DND-41 (cell line): ENCODE results near the gene IL37.

Experiments used
- CTCF ChIP-seq: IDR thresholded peaks from 2 replicates; pipeline ENCODE4 v1.5.1; 2012; ENCODE audit warnings: borderline replicate concordance, low read length, moderate library complexity, mild to moderate bottlenecking; ENCODE audit not compliant: poor library complexity, severe bottlenecking; ENCODE audit errors: extremely low read depth
- EZH2 ChIP-seq: IDR thresholded peaks from 3 replicates; pipeline ENCODE4 v1.6.1; 2012; ENCODE audit warnings: borderline replicate concordance, low read depth, mild to moderate bottlenecking, moderate library complexity, low read length, inconsistent platforms; ENCODE audit not compliant: severe bottlenecking

GRCh38 chr2:112938904-112939303, 27.9 kb downstream of the IL37 start:
- TF ChIP-seq CTCF: no peak
- no peak for TF ChIP-seq EZH2
